GM12864 (cell line): ENCODE results near the gene MAMDC2.

Source experiments
- DNase-seq: peaks from one replicate; pipeline ENCODE4 v3.0.0-alpha.2; 2011; ENCODE audit warnings: low read depth
- H3K4me3 ChIP-seq: 2 replicates; pipeline ENCODE4 v1.5.1; 2011; ENCODE audit warnings: mild to moderate bottlenecking, low read depth, low read length, control low read depth
- CTCF ChIP-seq: IDR thresholded peaks from 2 replicates; pipeline ENCODE4 v1.5.1; 2011; ENCODE audit warnings: low read depth, mild to moderate bottlenecking, moderate library complexity, low read length, control low read depth, inconsistent platforms; ENCODE audit errors: missing control alignments

MAMDC2 gene

GRCh38 chr9:70111042-70111602 is 67.5 kb downstream of the MAMDC2 start:
- TF ChIP-seq CTCF: peak; percentile 91
- H3K4me3 ChIP-seq: no peak overlapping the region
- peak; percentile 15 for DNase-seq

- TF ChIP-seq CTCF: no peak
- no peak overlapping the region for H3K4me3 ChIP-seq
- DNase-seq: no peak
These were observed 68.1 kb downstream of the MAMDC2 start for GRCh38 chr9:70111641-70112236.

- no peak for TF ChIP-seq CTCF
- H3K4me3 ChIP-seq: no peak overlapping the region
- DNase-seq: no peak
These were observed 69.3 kb downstream of the MAMDC2 start for GRCh38 chr9:70112981-70113380.

- peak; percentile 84 for TF ChIP-seq CTCF
- no peak overlapping the region for H3K4me3 ChIP-seq
- DNase-seq: no peak
These were observed 69.9 kb downstream of the MAMDC2 start for GRCh38 chr9:70113403-70114022.

- TF ChIP-seq CTCF: no peak
- no peak overlapping the region for H3K4me3 ChIP-seq
- no peak for DNase-seq
These were observed 71.2 kb downstream of the MAMDC2 start for GRCh38 chr9:70114898-70115297.

GRCh38 chr9:70117835-70118319 is 74.2 kb downstream of the MAMDC2 start:
- no peak overlapping the region for H3K4me3 ChIP-seq
- no peak for TF ChIP-seq CTCF
- no peak for DNase-seq
